ENCODE results near the gene TRIM46. TPM values are rescaled to one million over a fixed set of nuclear protein-coding genes. Genes with fewer than 3 reads are reported as not detected.
"Not testable (repeated sequence)": the region's sequence is repeated elsewhere in the genome, so short reads cannot be mapped to it uniquely, and the experiment has no call there.

The TRIM46 gene
- total RNA-seq, 6 donors from 2014 or later: 0.30 to 0.64 (median 0.57) TPM; not detected in 3

DNA sequence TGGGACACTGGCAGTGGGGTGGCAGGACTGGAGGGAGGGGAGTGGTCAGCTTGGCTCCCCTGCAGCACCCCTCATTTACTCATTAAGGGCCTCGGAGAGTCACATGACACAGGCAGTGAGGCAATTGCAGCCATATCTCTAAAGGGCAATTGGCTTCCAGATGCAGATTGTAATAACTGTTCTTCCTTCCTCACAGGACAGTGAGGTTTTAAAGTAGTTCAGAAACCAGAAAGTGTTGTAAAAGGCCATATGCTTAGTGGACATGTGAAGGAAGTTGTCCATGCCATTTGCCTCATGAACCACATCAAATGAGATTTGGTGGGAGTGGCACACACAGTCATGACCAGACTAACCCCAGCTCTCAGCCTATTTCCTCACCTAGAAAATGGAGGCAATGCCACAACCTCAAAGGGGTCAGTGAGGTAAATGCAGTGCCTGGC lies 46.0 kb downstream of the TRIM46 start:
- WGBS, 2 donors: 0 to 6% methylated on average over 1 of the region's 1 CpG
- Histone ChIP-seq H3K4me3 (peak overlapping the region in 2 of 4 donors; percentile 1 to 8), H3K4me1 (peaks cover 0 to 15% (median 13%) of the 10 kb centered on the region in 4 donors), H3K36me3 (no peaks in the 10 kb centered on the region), H3K27me3 (no peaks in the 10 kb centered on the region), H3K27ac (peak overlapping the region; percentile 21 to 65 (median 58)), H3K9me3 (no peaks in the 10 kb centered on the region)
- DNase-seq (peak in 1 of 2 donors; percentile 65), ATAC-seq (ENCODE audit: low FRiP score in 2 of 2) (peak in 1 of 2 donors; percentile 58)
- TF ChIP-seq POLR2A (IDR thresholded peaks at IDR 0.05) (no peak), CTCF (IDR thresholded peaks at IDR 0.05) (no peak), POLR2AphosphoS5 (IDR thresholded peaks at IDR 0.05) (no peak), EP300 (IDR thresholded peaks at IDR 0.05) (no peak)

- H3K27ac ChIP-seq: peak overlapping the region in 3 of 4 donors; percentile 21 to 62 (median 53)
- H3K4me1 ChIP-seq: peaks cover 3 to 21% (median 17%) of the 10 kb centered on the region in 4 donors
- not testable (repeated sequence) for H3K9me3 ChIP-seq; H3K4me3 ChIP-seq; DNase-seq; H3K36me3 ChIP-seq; ATAC-seq (ENCODE audit: low FRiP score in 2 of 2); H3K27me3 ChIP-seq
- WGBS, 2 donors: 84% methylated on average over 10 of the region's 10 CpGs
These were observed 46.7 kb downstream of the TRIM46 start for GRCh38 chr1:155220211-155220965.

- no peak overlapping the region for H3K4me3 ChIP-seq
- DNase-seq (no peak), ATAC-seq (ENCODE audit: low FRiP score in 2 of 2) (no peak)
- H3K9me3 ChIP-seq: no peaks in the 10 kb centered on the region
- no peak overlapping the region for H3K27ac ChIP-seq
- WGBS, 2 donors: 51 to 68% methylated on average over 7 of the region's 7 CpGs
- no peaks in the 10 kb centered on the region for H3K27me3 ChIP-seq
- H3K36me3 ChIP-seq: no peaks in the 10 kb centered on the region
- TF ChIP-seq POLR2AphosphoS5 (IDR thresholded peaks at IDR 0.05) (no peak), CTCF (IDR thresholded peaks at IDR 0.05) (no peak), EP300 (IDR thresholded peaks at IDR 0.05) (no peak), POLR2A (IDR thresholded peaks at IDR 0.05) (no peak)
- H3K4me1 ChIP-seq: peaks cover 18 to 36% (median 34%) of the 10 kb centered on the region in 4 donors
These were observed 49.4 kb downstream of the TRIM46 start for GRCh38 chr1:155223047-155223446.

GRCh38 chr1:155225404-155225759 lies 51.7 kb downstream of the TRIM46 start:
- H3K9me3 ChIP-seq; H3K27me3 ChIP-seq; H3K36me3 ChIP-seq; ATAC-seq (ENCODE audit: low FRiP score in 2 of 2); H3K4me3 ChIP-seq; DNase-seq: not testable (repeated sequence)
- 99% methylated on average over 8 of the region's 8 CpGs for WGBS, 2 donors
- H3K27ac ChIP-seq: peak overlapping the region; percentile 26 to 49 (median 40)
- H3K4me1 ChIP-seq: peaks cover 20 to 31% (median 27%) of the 10 kb centered on the region in 4 donors

- H3K27ac ChIP-seq: peak overlapping the region; percentile 70 to 86 (median 82)
- ATAC-seq (ENCODE audit: low FRiP score in 2 of 2): peak; percentile 71 to 79
- WGBS, 2 donors: 0 to 2% methylated on average over 7 of the region's 7 CpGs
These were observed 52.7 kb downstream of the TRIM46 start for GRCh38 chr1:155226188-155226909.

More at GRCh38 chr1:155226188-155226909, 52.7 kb downstream of the TRIM46 start:
- Histone ChIP-seq H3K9me3 (no peaks in the 10 kb centered on the region), H3K36me3 (no peaks in the 10 kb centered on the region), H3K4me3 (peak overlapping the region; percentile 30 to 63 (median 56)), H3K27me3 (no peaks in the 10 kb centered on the region), H3K4me1 (peaks cover 20 to 31% (median 27%) of the 10 kb centered on the region in 4 donors)
- TF ChIP-seq POLR2AphosphoS5 (IDR thresholded peaks at IDR 0.05): no peak
- peak; percentile 27 to 65 (median 52) for TF ChIP-seq CTCF (IDR thresholded peaks at IDR 0.05)
- DNase-seq: peak; percentile 86 to 87
